GM23338 (cell line): ENCODE measurements around the gene CEPT1.
"Not testable (repeated sequence)": the region's sequence is repeated elsewhere in the genome, so short reads cannot be mapped to it uniquely, and the experiment has no call there.

ENCODE experiments used
- CREB1 ChIP-seq: fragments of 250-450 bp; sonication (Bioruptor Pico); IDR thresholded peaks from 2 replicates; pipeline ENCODE4 v1.5.0; 2020; ENCODE audit warnings: low read depth, mild to moderate bottlenecking, moderate library complexity
- CTCF ChIP-seq, 2 experiments: fragments of 200-600 bp in 1 of 2; sonication (generic) in 1 of 2; conservative IDR thresholded peaks; 2 replicates each; pipeline versions ENCODE4 v1.5.1 to v1.6.1; 2016 to 2017; ENCODE audit warnings: antibody characterized with exemption in 2 of 2, low read depth in 2 of 2, mild to moderate bottlenecking in 2 of 2, moderate library complexity in 1 of 2
- EZH2 ChIP-seq: fragments of 200-600 bp; sonication (generic); IDR thresholded peaks from one replicate; pipeline ENCODE4 v1.8.0; 2017; ENCODE audit warnings: antibody characterized with exemption, mild to moderate bottlenecking, low read depth; ENCODE audit not compliant: unreplicated experiment
- EZH2phosphoT487 ChIP-seq: fragments of 200-600 bp; sonication (generic); IDR thresholded peaks from one replicate; pipeline ENCODE4 v1.8.1; 2018; ENCODE audit warnings: antibody characterized with exemption; ENCODE audit not compliant: unreplicated experiment
- JUNB ChIP-seq: IDR thresholded peaks from one replicate; pipeline ENCODE4 v1.6.1; 2016; ENCODE audit warnings: antibody characterized with exemption; ENCODE audit not compliant: unreplicated experiment
- POLR2AphosphoS5 ChIP-seq: IDR thresholded peaks from 2 replicates; pipeline ENCODE4 v1.6.1; 2016; ENCODE audit warnings: antibody characterized with exemption, low read depth
- REST ChIP-seq: IDR thresholded peaks from one replicate; pipeline ENCODE4 v1.6.1; 2018; ENCODE audit warnings: antibody characterized with exemption; ENCODE audit not compliant: unreplicated experiment
- ZNF114 ChIP-seq: fragments of 250-450 bp; sonication (Bioruptor Pico); IDR thresholded peaks from 2 replicates; pipeline ENCODE4 v1.5.0; 2020; ENCODE audit warnings: mild to moderate bottlenecking, moderate library complexity
- ZNF462 ChIP-seq: fragments of 250-450 bp; sonication (Bioruptor Pico); IDR thresholded peaks from 2 replicates; pipeline ENCODE4 v1.5.0; 2020; ENCODE audit warnings: mild to moderate bottlenecking, moderate library complexity
- TF ChIP-seq, protein P1 (sequence below): IDR thresholded peaks from 2 replicates; pipeline ENCODE4 v1.6.1; 2016; ENCODE audit warnings: antibody characterized with exemption

DNA sequence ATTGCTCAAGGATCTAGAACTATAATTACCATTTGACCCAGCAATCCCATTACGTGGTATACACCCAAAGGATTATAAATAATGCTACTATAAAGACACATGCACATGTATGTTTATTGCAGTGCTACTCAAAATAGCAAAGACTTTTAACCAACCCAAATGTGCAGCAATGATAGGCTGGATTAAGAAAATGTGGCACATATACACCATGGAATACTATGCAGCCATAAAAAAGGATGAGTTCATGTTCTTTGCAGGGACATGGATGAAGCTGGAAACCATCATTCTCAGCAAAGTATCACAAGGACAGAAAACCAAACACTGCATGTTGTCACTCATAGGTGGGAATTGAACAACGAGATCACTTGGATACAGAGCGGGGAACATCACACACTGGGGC lies 44.6 kb upstream of the CEPT1 start:
- TF ChIP-seq EZH2; CTCF (conservative IDR thresholded peaks at IDR 0.05; ENCODE audit: low read depth in 2 of 2); JUNB; ZNF462 (CRISPR knock-in tag); POLR2AphosphoS5; ZNF114 (CRISPR knock-in tag); REST; EZH2phosphoT487; CREB1 (CRISPR knock-in tag): not testable (repeated sequence)
- TF ChIP-seq, protein P1, sequence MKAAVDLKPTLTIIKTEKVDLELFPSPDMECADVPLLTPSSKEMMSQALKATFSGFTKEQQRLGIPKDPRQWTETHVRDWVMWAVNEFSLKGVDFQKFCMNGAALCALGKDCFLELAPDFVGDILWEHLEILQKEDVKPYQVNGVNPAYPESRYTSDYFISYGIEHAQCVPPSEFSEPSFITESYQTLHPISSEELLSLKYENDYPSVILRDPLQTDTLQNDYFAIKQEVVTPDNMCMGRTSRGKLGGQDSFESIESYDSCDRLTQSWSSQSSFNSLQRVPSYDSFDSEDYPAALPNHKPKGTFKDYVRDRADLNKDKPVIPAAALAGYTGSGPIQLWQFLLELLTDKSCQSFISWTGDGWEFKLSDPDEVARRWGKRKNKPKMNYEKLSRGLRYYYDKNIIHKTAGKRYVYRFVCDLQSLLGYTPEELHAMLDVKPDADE: not testable (repeated sequence)
